Esophagus muscularis mucosa (tissue), 4 donors: ENCODE data around the gene CNGA3. TPM values are rescaled to one million over a fixed set of nuclear protein-coding genes. Genes with fewer than 3 reads are reported as not detected.

ENCODE experiments used
- DNase-seq: peaks from one replicate; pipeline ENCODE4 v3.0.0-alpha.2; 2017; ENCODE audit errors: extremely low spot score
- H3K27ac ChIP-seq, 4 donors: fragments of 200-600 bp; sonication (generic); replicated peaks in 1 of 4; 1 replicate in 3 of 4; 2 replicates in 1 of 4; pipeline ENCODE4 v1.5.1; 2016 to 2019; ENCODE audit warnings: mild to moderate bottlenecking in 1 of 4
- H3K27me3 ChIP-seq, 4 donors: fragments of 200-600 bp; sonication (generic); one replicate each; pipeline versions ENCODE4 v1.5.1 to v1.6.0; 2016 to 2019
- H3K36me3 ChIP-seq, 4 donors: fragments of 200-600 bp; sonication (generic); one replicate each; pipeline ENCODE4 v1.5.1; 2016 to 2019
- H3K4me1 ChIP-seq, 4 donors: fragments of 200-600 bp; sonication (generic); one replicate each; pipeline ENCODE4 v1.5.1; 2016 to 2019
- H3K4me3 ChIP-seq, 4 donors: fragments of 200-600 bp; sonication (generic); 1 replicate in 2 of 4; 2 replicates in 2 of 4; pipeline ENCODE4 v1.5.1; 2016 to 2019; ENCODE audit warnings: mild to moderate bottlenecking in 4 of 4, moderate library complexity in 1 of 4
- H3K9me3 ChIP-seq, 4 donors: fragments of 200-600 bp; sonication (generic); 1 replicate in 3 of 4; 2 replicates in 1 of 4; pipeline ENCODE4 v1.5.1; 2016 to 2019
- EP300 ChIP-seq: sonication (generic); formaldehyde crosslinking; IDR thresholded peaks from one replicate; pipeline ENCODE4 v1.6.1; 2017; ENCODE audit warnings: antibody characterized with exemption
- POLR2A ChIP-seq: fragments of 450-650 bp; IDR thresholded peaks from one replicate; pipeline ENCODE4 v1.6.1; 2017; ENCODE audit warnings: antibody characterized with exemption, moderate library complexity, mild to moderate bottlenecking, low read depth
- POLR2AphosphoS5 ChIP-seq, 2 donors: sonication (generic); formaldehyde crosslinking; IDR thresholded peaks; one replicate each; pipeline ENCODE4 v1.6.1; 2017; ENCODE audit warnings: antibody characterized with exemption in 2 of 2
- WGBS: methylation state at CpG from one replicate; pipeline ENCODE4 v1.1.5; 2018; 5-methylcytosine and 5-hydroxymethylcytosine counted together
- intact Hi-C: fragments of 100-400 bp; cut with DNase I; formaldehyde crosslinking; loops from one replicate; pipeline ENCODE4 v1.15.1; 2023
- total RNA-seq, 4 donors: library from RNA; depleted of rRNA; stranded (reverse); fragments of >200 nt; gene quantifications; one replicate each; pipeline versions ENCODE4 v1.1.0 to v1.2.1, GENCODE V29; 2016
- TF ChIP-seq, protein P1 (sequence below), 3 experiments: fragments of 200-600 bp in 2 of 3; fragments of 450-650 bp in 1 of 3; sonication (generic) in 2 of 3; IDR thresholded peaks; one replicate each; pipeline ENCODE4 v1.5.1; 2017 to 2019; ENCODE audit warnings: antibody characterized with exemption in 3 of 3, mild to moderate bottlenecking in 2 of 3, moderate library complexity in 1 of 3

The CNGA3 gene
- total RNA-seq, 4 donors from 2014 or later: 2.5 to 13.7 (median 6.6) TPM

DNA sequence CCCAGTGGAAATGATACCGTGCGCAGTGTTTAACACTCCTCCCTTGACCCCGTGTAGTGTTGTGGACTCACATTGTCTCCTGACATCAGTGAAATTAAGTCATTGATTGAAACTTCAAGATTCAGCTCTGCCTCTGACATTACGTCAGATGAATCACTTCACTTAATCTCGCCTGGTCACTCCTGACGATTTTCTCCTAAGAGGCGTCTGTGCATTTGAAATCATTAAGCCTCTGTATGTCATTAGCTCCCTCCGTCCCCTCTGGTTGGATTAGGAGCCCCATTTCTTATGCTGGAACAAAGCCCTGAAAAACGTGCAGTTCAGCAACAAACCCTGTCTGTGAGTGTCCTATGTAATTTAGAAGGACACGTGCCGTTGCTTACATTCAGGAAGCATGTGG lies 36.7 kb upstream of the CNGA3 start:
- Histone ChIP-seq H3K27ac (no peak overlapping the region), H3K36me3 (no peaks in the 10 kb centered on the region), H3K4me3 (no peak overlapping the region), H3K27me3 (peaks cover 0 to 25% (median 0%) of the 10 kb centered on the region in 4 donors), H3K4me1 (no peaks in the 10 kb centered on the region), H3K9me3 (no peaks in the 10 kb centered on the region)
- TF ChIP-seq, protein P1, sequence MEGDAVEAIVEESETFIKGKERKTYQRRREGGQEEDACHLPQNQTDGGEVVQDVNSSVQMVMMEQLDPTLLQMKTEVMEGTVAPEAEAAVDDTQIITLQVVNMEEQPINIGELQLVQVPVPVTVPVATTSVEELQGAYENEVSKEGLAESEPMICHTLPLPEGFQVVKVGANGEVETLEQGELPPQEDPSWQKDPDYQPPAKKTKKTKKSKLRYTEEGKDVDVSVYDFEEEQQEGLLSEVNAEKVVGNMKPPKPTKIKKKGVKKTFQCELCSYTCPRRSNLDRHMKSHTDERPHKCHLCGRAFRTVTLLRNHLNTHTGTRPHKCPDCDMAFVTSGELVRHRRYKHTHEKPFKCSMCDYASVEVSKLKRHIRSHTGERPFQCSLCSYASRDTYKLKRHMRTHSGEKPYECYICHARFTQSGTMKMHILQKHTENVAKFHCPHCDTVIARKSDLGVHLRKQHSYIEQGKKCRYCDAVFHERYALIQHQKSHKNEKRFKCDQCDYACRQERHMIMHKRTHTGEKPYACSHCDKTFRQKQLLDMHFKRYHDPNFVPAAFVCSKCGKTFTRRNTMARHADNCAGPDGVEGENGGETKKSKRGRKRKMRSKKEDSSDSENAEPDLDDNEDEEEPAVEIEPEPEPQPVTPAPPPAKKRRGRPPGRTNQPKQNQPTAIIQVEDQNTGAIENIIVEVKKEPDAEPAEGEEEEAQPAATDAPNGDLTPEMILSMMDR (IDR thresholded peaks at IDR 0.05): no peak
- TF ChIP-seq EP300 (no peak), POLR2AphosphoS5 (IDR thresholded peaks at IDR 0.05) (no peak), POLR2A (no peak)
- intact Hi-C loops: no loop called here
- 89% methylated on average over 10 of the region's 11 CpGs for WGBS
- no peak for DNase-seq

DNA sequence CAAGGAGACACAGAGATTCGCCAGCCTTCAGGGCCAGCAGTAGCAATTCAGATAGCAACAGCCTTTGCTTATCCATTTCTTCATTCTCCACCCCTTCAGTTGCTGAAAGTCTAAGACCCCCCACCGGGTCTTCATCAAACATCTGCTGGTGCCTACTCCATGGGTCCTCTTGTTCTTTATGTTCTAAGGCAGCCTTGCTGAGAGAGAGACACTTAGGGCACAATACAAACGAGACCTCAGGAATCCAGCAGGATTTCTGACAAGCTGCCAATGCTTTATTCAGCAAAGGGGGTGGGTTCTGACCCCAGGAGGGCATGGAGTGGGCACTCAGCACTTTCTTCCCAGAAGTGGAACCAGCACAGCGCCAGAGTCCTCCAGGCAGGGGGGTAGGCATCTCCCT lies 36.2 kb upstream of the CNGA3 start:
- peak; percentile 29 for DNase-seq
- WGBS: 75% methylated on average over 4 of the region's 4 CpGs
- intact Hi-C loops: no loop called here

DNA sequence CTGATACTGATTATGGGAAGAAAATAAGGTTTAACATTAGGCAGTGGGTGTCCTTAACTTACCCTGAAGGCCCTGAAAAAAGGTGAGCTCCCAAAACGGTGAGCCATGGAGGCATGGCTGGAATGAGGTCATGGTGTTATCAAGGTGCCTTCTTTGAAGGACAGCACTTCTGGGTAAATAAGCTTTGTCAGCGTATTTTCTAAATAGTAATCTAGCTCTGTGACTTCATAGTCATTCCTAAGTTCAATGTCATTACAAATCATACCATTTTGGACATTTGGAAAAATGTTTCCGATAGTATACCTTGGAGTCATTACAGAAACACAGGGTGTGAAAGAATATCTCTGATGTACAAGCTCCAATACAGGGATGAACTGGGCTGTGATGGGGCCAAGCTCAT lies 35.2 kb upstream of the CNGA3 start:
- Histone ChIP-seq H3K27me3 (peaks cover 0 to 25% (median 0%) of the 10 kb centered on the region in 4 donors), H3K4me3 (no peak overlapping the region), H3K4me1 (no peaks in the 10 kb centered on the region), H3K9me3 (no peaks in the 10 kb centered on the region), H3K36me3 (no peaks in the 10 kb centered on the region), H3K27ac (no peak overlapping the region)
- TF ChIP-seq, protein P1 (IDR thresholded peaks at IDR 0.05): no peak
- TF ChIP-seq POLR2A (no peak), POLR2AphosphoS5 (IDR thresholded peaks at IDR 0.05) (no peak), EP300 (no peak)
- 89% methylated on average over 3 of the region's 3 CpGs for WGBS
- intact Hi-C loops: no loop called here
- no peak for DNase-seq

More for the DNA sequence above, 36.2 kb upstream of the CNGA3 start:
- Histone ChIP-seq H3K4me1 (no peaks in the 10 kb centered on the region), H3K9me3 (no peaks in the 10 kb centered on the region), H3K27me3 (peaks cover 0 to 25% (median 0%) of the 10 kb centered on the region in 4 donors), H3K4me3 (no peak overlapping the region), H3K27ac (no peak overlapping the region), H3K36me3 (no peaks in the 10 kb centered on the region)
- TF ChIP-seq EP300 (no peak), POLR2AphosphoS5 (IDR thresholded peaks at IDR 0.05) (no peak), POLR2A (no peak)
- TF ChIP-seq, protein P1 (IDR thresholded peaks at IDR 0.05): no peak

DNA sequence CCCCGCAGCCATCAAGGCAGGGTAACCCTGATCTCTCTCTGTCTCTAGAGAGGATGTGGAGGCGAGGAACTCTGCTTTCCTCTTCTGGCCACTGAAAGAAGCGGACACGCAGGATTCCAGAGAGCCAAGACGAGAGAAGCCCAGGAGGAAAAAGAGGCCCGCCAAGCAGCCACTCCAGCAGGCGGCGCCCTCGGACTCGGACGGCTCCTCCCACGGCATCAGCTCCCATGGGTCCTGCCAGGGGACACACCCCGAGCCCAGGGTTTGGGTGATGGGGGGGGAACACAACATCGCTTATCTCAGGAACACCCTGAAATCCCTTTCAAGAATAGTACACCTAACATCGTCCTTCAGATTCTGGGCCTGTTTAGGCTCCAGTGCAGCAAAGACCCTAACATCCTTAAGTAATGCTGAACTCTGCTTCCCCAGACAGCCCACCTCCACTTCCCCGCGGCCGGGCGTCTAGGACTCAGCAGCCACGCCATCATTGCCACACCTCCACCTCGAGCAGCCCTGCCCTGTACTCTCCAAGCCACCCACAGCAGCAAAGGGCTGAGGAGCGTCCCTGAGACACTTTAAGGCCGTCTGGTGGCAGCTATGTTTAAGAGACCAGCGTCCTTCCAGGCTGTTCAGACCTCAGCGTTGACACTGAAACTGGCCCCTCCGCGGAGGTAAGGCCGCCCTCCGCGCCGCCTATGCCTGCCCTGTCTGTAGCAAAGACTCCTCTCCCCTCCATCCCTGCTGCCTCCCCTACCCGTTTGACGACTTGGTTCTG lies 34.3 kb upstream of the CNGA3 start:
- H3K4me3 ChIP-seq: no peak overlapping the region
- no peaks in the 10 kb centered on the region for H3K9me3 ChIP-seq
- intact Hi-C loops: no loop called here
- no peaks in the 10 kb centered on the region for H3K4me1 ChIP-seq
- no peak overlapping the region for H3K27ac ChIP-seq
- H3K36me3 ChIP-seq: no peaks in the 10 kb centered on the region
- no peak for TF ChIP-seq EP300
- TF ChIP-seq, protein P1 (IDR thresholded peaks at IDR 0.05): no peak
- no peak for TF ChIP-seq POLR2A
- TF ChIP-seq POLR2AphosphoS5 (IDR thresholded peaks at IDR 0.05): no peak
- DNase-seq: peak; percentile 68
- whole genome bisulfite sequencing: 81% methylated on average over 33 of the region's 33 CpGs
- H3K27me3 ChIP-seq: peaks cover 0 to 25% (median 0%) of the 10 kb centered on the region in 4 donors
